ENCODE results near the gene LRRC25. TPM values are rescaled to one million over a fixed set of nuclear protein-coding genes. Genes with fewer than 3 reads are reported as not detected.

The LRRC25 gene
- total RNA-seq, 1 experiment from 2014 or later, result not detected

GRCh38 chr19:18436671-18437490 is 39.5 kb upstream of the LRRC25 start:
- ChIA-PET CTCF (no interaction called here), POLR2A (ENCODE audit: unreplicated experiment) (no interaction called here)
- Histone ChIP-seq H3K27ac (ENCODE audit: low read length) (no peak overlapping the region), H3K4me2 (ENCODE audit: low read length) (peak overlapping the region; percentile 56), H3K9ac (ENCODE audit: low read length) (no peak overlapping the region), H4K20me1 (ENCODE audit: low read length) (no peaks in the 10 kb centered on the region), H3K9me3 (ENCODE audit: low read length) (no peaks in the 10 kb centered on the region), H3K79me2 (ENCODE audit: low read length) (no peaks in the 10 kb centered on the region), H3K9me2 (replicated peaks; ENCODE audit: low read length) (no peaks in the 10 kb centered on the region), H3K27me3 (ENCODE audit: low read length) (no peaks in the 10 kb centered on the region), H3K4me3 (ENCODE audit: low read length) (peak overlapping the region; percentile 32; the same call in 1 of the 2 replicates), H2AFZ (ENCODE audit: low read length) (no peak overlapping the region), H3K4me1 (ENCODE audit: insufficient read depth, low read length) (no peaks in the 10 kb centered on the region), H3F3A (ENCODE audit: low read length, unreplicated experiment) (no peaks in the 10 kb centered on the region), H3K36me3 (ENCODE audit: low read depth, low read length) (no peaks in the 10 kb centered on the region)
- ATAC-seq, result peak; percentile 13
- intact Hi-C loops (cut with micrococcal nuclease), result no loop called here
- no TSS peak for BruUV-seq (replicated peaks)
- peak; percentile 38 for DNase-seq
- TF ChIP-seq EZH2 (IDR thresholded peaks at IDR 0.05; ENCODE audit: low read length, unreplicated experiment), result no peak

DNA sequence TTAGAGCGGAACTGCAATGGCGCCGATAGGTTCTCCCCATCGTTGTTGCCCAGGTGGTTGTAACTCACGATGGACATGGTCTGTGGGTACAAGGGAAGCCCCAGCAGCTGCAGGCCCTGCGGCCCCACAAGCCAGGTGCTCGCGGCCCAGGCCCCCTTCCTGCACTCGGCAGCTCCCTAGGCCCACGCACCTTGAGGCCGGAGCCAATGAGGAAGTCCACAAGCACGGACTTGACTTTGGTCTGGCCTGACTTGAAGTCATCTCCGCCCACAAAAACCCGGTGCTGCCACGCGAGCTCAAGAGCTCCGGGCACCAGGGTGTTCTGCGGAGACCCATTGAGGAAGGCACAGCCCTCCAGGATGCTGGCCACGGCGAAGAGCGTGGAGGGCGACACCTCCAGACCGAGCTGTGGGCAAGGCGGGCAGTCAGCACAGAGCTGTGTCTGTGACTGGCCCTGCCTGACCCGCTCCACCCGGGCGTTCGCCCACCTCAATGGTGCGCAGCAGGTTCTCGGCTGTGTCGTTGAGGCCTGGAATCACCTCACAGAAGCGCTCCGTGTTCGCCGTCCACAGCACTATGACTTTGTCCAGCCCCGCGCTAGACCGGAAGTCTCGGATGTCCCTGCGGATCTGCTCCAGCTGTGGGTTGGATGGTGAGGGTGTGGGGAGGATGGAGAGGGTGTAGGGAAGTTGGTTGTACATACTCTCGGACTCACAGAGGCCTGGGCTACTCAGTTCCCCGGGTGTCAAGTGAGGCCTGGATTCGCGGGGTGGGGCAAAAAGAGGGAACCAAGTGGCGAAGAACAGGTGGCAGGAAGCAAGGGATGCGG is 38.6 kb upstream of the LRRC25 start:
- Histone ChIP-seq H3K4me2 (ENCODE audit: low read length) (no peak overlapping the region), H3K27me3 (ENCODE audit: low read length) (no peaks in the 10 kb centered on the region), H3K9ac (ENCODE audit: low read length) (no peak overlapping the region), H3K4me3 (ENCODE audit: low read length) (no peak overlapping the region), H3F3A (ENCODE audit: low read length, unreplicated experiment) (no peaks in the 10 kb centered on the region), H3K4me1 (ENCODE audit: insufficient read depth, low read length) (no peaks in the 10 kb centered on the region), H2AFZ (ENCODE audit: low read length) (no peak overlapping the region), H3K79me2 (ENCODE audit: low read length) (no peaks in the 10 kb centered on the region), H3K27ac (ENCODE audit: low read length) (no peak overlapping the region), H3K9me3 (ENCODE audit: low read length) (no peaks in the 10 kb centered on the region), H3K9me2 (replicated peaks; ENCODE audit: low read length) (no peaks in the 10 kb centered on the region), H4K20me1 (ENCODE audit: low read length) (no peaks in the 10 kb centered on the region), H3K36me3 (ENCODE audit: low read depth, low read length) (no peaks in the 10 kb centered on the region)
- ChIA-PET POLR2A (ENCODE audit: unreplicated experiment) (no interaction called here), CTCF (no interaction called here)
- no peak for TF ChIP-seq EZH2phosphoT487 (IDR thresholded peaks at IDR 0.05; ENCODE audit: borderline replicate concordance, low read length)
- TF ChIP-seq, protein P1, sequence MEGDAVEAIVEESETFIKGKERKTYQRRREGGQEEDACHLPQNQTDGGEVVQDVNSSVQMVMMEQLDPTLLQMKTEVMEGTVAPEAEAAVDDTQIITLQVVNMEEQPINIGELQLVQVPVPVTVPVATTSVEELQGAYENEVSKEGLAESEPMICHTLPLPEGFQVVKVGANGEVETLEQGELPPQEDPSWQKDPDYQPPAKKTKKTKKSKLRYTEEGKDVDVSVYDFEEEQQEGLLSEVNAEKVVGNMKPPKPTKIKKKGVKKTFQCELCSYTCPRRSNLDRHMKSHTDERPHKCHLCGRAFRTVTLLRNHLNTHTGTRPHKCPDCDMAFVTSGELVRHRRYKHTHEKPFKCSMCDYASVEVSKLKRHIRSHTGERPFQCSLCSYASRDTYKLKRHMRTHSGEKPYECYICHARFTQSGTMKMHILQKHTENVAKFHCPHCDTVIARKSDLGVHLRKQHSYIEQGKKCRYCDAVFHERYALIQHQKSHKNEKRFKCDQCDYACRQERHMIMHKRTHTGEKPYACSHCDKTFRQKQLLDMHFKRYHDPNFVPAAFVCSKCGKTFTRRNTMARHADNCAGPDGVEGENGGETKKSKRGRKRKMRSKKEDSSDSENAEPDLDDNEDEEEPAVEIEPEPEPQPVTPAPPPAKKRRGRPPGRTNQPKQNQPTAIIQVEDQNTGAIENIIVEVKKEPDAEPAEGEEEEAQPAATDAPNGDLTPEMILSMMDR (conservative IDR thresholded peaks at IDR 0.05; ENCODE audit: low read depth, low read length), result no peak
- no peak for TF ChIP-seq EZH2 (IDR thresholded peaks at IDR 0.05; ENCODE audit: low read length, unreplicated experiment)
- no peak for ATAC-seq
- intact Hi-C loops (cut with micrococcal nuclease), result no loop called here
- no TSS peak for BruUV-seq (replicated peaks)
- no peak for DNase-seq

GRCh38 chr19:18435178-18435841 is 37.9 kb upstream of the LRRC25 start:
- POLR2A ChIA-PET (ENCODE audit: unreplicated experiment), result no interaction called here
- TF ChIP-seq EZH2 (IDR thresholded peaks at IDR 0.05; ENCODE audit: low read length, unreplicated experiment) (no peak), EZH2phosphoT487 (IDR thresholded peaks at IDR 0.05; ENCODE audit: borderline replicate concordance, low read length) (no peak)
- TF ChIP-seq, protein P1 (conservative IDR thresholded peaks at IDR 0.05; ENCODE audit: low read depth, low read length), result no peak
- H3F3A ChIP-seq (ENCODE audit: low read length, unreplicated experiment), result no peaks in the 10 kb centered on the region
- intact Hi-C loops (cut with micrococcal nuclease), result no loop called here
- no peak for ATAC-seq
- H3K4me3 ChIP-seq (ENCODE audit: low read length), result no peak overlapping the region
- H2AFZ ChIP-seq (ENCODE audit: low read length), result no peak overlapping the region
- no peaks in the 10 kb centered on the region for H4K20me1 ChIP-seq (ENCODE audit: low read length)
- no peak overlapping the region for H3K9ac ChIP-seq (ENCODE audit: low read length)
- H3K36me3 ChIP-seq (ENCODE audit: low read depth, low read length), result no peaks in the 10 kb centered on the region
- no peaks in the 10 kb centered on the region for H3K4me1 ChIP-seq (ENCODE audit: insufficient read depth, low read length)
- H3K9me3 ChIP-seq (ENCODE audit: low read length), result no peaks in the 10 kb centered on the region
- H3K4me2 ChIP-seq (ENCODE audit: low read length), result no peak overlapping the region
- no peaks in the 10 kb centered on the region for H3K79me2 ChIP-seq (ENCODE audit: low read length)
- no peak for DNase-seq
- no peaks in the 10 kb centered on the region for H3K9me2 ChIP-seq (replicated peaks; ENCODE audit: low read length)
- H3K27me3 ChIP-seq (ENCODE audit: low read length), result no peaks in the 10 kb centered on the region
- BruUV-seq (replicated peaks), result no TSS peak
- H3K27ac ChIP-seq (ENCODE audit: low read length), result no peak overlapping the region
- CTCF ChIA-PET, result no interaction called here
